ENCODE measurements around the gene ERN1.
A peak's percentile ranks its signal among the peaks of the same experiment; 100 is the strongest.

The ERN1 gene

GRCh38 chr17:64056269-64057005 lies 73.5 kb downstream of the ERN1 start:
- DNase-seq, result no peak

- DNase-seq, result no peak
These were observed 74.5 kb downstream of the ERN1 start for GRCh38 chr17:64055183-64056142.

GRCh38 chr17:64054304-64054703 lies 75.6 kb downstream of the ERN1 start:
- DNase-seq, result no peak

- no peak for DNase-seq
These were observed 76.8 kb downstream of the ERN1 start for GRCh38 chr17:64053101-64053500.

GRCh38 chr17:64051153-64051552 lies 78.8 kb downstream of the ERN1 start:
- no peak for DNase-seq

GRCh38 chr17:64048805-64049204 lies 81.1 kb downstream of the ERN1 start:
- no peak for DNase-seq

GRCh38 chr17:64045176-64045575 lies 84.8 kb downstream of the ERN1 start:
- no peak for DNase-seq

GRCh38 chr17:64042700-64043485 lies 87.1 kb downstream of the ERN1 start:
- no peak for DNase-seq

- DNase-seq, result no peak
These were observed 88.0 kb downstream of the ERN1 start for GRCh38 chr17:64041912-64042311.

- DNase-seq, result no peak
These were observed 89.7 kb downstream of the ERN1 start for GRCh38 chr17:64040206-64040605.

GRCh38 chr17:64039106-64039400 lies 90.9 kb downstream of the ERN1 start:
- no peak for DNase-seq

GRCh38 chr17:64038331-64039105 lies 91.4 kb downstream of the ERN1 start:
- DNase-seq, result no peak

- DNase-seq, result no peak
These were observed 92.1 kb downstream of the ERN1 start for GRCh38 chr17:64037802-64038201.

GRCh38 chr17:64037180-64037579 lies 92.8 kb downstream of the ERN1 start:
- no peak for DNase-seq

- DNase-seq, result no peak
These were observed 93.6 kb downstream of the ERN1 start for GRCh38 chr17:64036198-64036922.

GRCh38 chr17:64032081-64032480 lies 97.9 kb downstream of the ERN1 start:
- no peak for DNase-seq

GRCh38 chr17:64028874-64029464 lies 101.0 kb downstream of the ERN1 start:
- DNase-seq, result no peak

GRCh38 chr17:64025732-64026294 lies 104.1 kb downstream of the ERN1 start:
- DNase-seq, result peak; percentile 75

- no peak for DNase-seq
These were observed 104.9 kb downstream of the ERN1 start for GRCh38 chr17:64024781-64025731.

- no peak for DNase-seq
These were observed 105.7 kb downstream of the ERN1 start for GRCh38 chr17:64024215-64024654.

Measured in NCI-H2171 (cell line).